BE2C (cell line): ENCODE measurements around the gene CDH23.

ENCODE experiments used
- DNase-seq: peaks from one replicate; pipeline ENCODE4 v3.0.0-alpha.2; 2020
- H3K27me3 ChIP-seq: fragments of 250-450 bp; sonication (Bioruptor Pico); 2 replicates; pipeline ENCODE4 v1.5.1; 2020; ENCODE audit warnings: mild to moderate bottlenecking
- H3K36me3 ChIP-seq: fragments of 250-450 bp; sonication (Bioruptor Pico); 2 replicates; pipeline ENCODE4 v1.5.1; 2020; ENCODE audit warnings: mild to moderate bottlenecking
- H3K4me1 ChIP-seq: fragments of 250-450 bp; sonication (Bioruptor Pico); 2 replicates; pipeline ENCODE4 v1.5.1; 2020
- H3K4me3 ChIP-seq: 2 replicates; pipeline ENCODE4 v1.5.1; 2011; ENCODE audit warnings: low read depth, low read length
- H3K9me3 ChIP-seq: fragments of 250-450 bp; sonication (Bioruptor Pico); 2 replicates; pipeline ENCODE4 v1.5.1; 2020
- CTCF ChIP-seq: IDR thresholded peaks from 2 replicates; pipeline ENCODE4 v1.5.1; 2012; ENCODE audit warnings: mild to moderate bottlenecking, low read depth, low read length

The CDH23 gene

GRCh38 chr10:71765176-71765904 is 368.6 kb downstream of the CDH23 start:
- Histone ChIP-seq H3K27me3 (no peaks in the 10 kb centered on the region), H3K4me1 (no peaks in the 10 kb centered on the region; the same call in 1 of the 2 replicates), H3K4me3 (no peak overlapping the region), H3K9me3 (no peaks in the 10 kb centered on the region), H3K36me3 (no peaks in the 10 kb centered on the region)
- DNase-seq, result no peak
- TF ChIP-seq CTCF, result no peak

GRCh38 chr10:71765906-71766716 is 369.4 kb downstream of the CDH23 start:
- Histone ChIP-seq H3K36me3 (no peaks in the 10 kb centered on the region), H3K4me1 (no peaks in the 10 kb centered on the region; the same call in 1 of the 2 replicates), H3K4me3 (no peak overlapping the region), H3K9me3 (no peaks in the 10 kb centered on the region), H3K27me3 (no peaks in the 10 kb centered on the region)
- TF ChIP-seq CTCF, result no peak
- no peak for DNase-seq

GRCh38 chr10:71766717-71767419 is 370.1 kb downstream of the CDH23 start:
- no peaks in the 10 kb centered on the region; the same call in 1 of the 2 replicates for H3K4me1 ChIP-seq
- no peak overlapping the region for H3K4me3 ChIP-seq
- H3K27me3 ChIP-seq, result no peaks in the 10 kb centered on the region
- H3K9me3 ChIP-seq, result no peaks in the 10 kb centered on the region
- no peak for DNase-seq
- no peaks in the 10 kb centered on the region for H3K36me3 ChIP-seq
- no peak for TF ChIP-seq CTCF

GRCh38 chr10:71767420-71768035 is 370.8 kb downstream of the CDH23 start:
- no peak for DNase-seq
- no peak for TF ChIP-seq CTCF
- H3K27me3 ChIP-seq, result no peaks in the 10 kb centered on the region
- H3K36me3 ChIP-seq, result no peaks in the 10 kb centered on the region
- no peak overlapping the region for H3K4me3 ChIP-seq
- no peaks in the 10 kb centered on the region for H3K9me3 ChIP-seq
- no peaks in the 10 kb centered on the region; the same call in 1 of the 2 replicates for H3K4me1 ChIP-seq

GRCh38 chr10:71769279-71769823 is 372.6 kb downstream of the CDH23 start:
- Histone ChIP-seq H3K4me1 (no peaks in the 10 kb centered on the region), H3K9me3 (no peaks in the 10 kb centered on the region), H3K36me3 (no peaks in the 10 kb centered on the region), H3K27me3 (no peaks in the 10 kb centered on the region), H3K4me3 (no peak overlapping the region)
- no peak for TF ChIP-seq CTCF
- no peak for DNase-seq
